HepG2 (cell line): Measurements from ENCODE around the gene TCAP. TPM values are rescaled to one million over a fixed set of nuclear protein-coding genes. Genes with fewer than 3 reads are reported as not detected.

Experiments
- ARHGAP35 ChIP-seq: sonication (generic); formaldehyde crosslinking; IDR thresholded peaks from 2 replicates; pipeline ENCODE4 v1.9.0; 2022; ENCODE audit warnings: mild to moderate bottlenecking, inconsistent platforms, moderate library complexity, missing genetic modification reagents, borderline replicate concordance
- CCDC6 ChIP-seq: sonication (generic); formaldehyde crosslinking; IDR thresholded peaks from 2 replicates; pipeline ENCODE4 v1.8.1; 2022; ENCODE audit warnings: mild to moderate bottlenecking, missing genetic modification reagents, moderate library complexity
- IRX3 ChIP-seq: sonication (generic); formaldehyde crosslinking; IDR thresholded peaks from 2 replicates; pipeline ENCODE4 v1.8.1; 2023; ENCODE audit warnings: mild to moderate bottlenecking, low read depth, missing genetic modification reagents, borderline replicate concordance
- JDP2 ChIP-seq: sonication (generic); formaldehyde crosslinking; IDR thresholded peaks from 2 replicates; pipeline ENCODE4 v1.8.1; 2022; ENCODE audit warnings: missing genetic modification reagents, borderline replicate concordance
- ZNF136 ChIP-seq: sonication (generic); formaldehyde crosslinking; IDR thresholded peaks from 2 replicates; pipeline ENCODE4 v1.8.1; 2022; ENCODE audit warnings: low read depth, mild to moderate bottlenecking, moderate library complexity, missing genetic modification reagents
- ZNF549 ChIP-seq: sonication (generic); formaldehyde crosslinking; IDR thresholded peaks from 2 replicates; pipeline ENCODE4 v1.5.0; 2020; ENCODE audit warnings: missing genetic modification reagents
- polyA plus RNA-seq, 8 experiments: library from polyadenylated mRNA; depleted of rRNA in 3 of 8; stranded (reverse) in 7 of 8; unstranded in 1 of 8; fragments of >200 nt; fragmentation: Illumina TruSeq in 4 of 8; extraction: Trizol in 4 of 8; gene quantifications; 2 replicates each; pipeline versions ENCODE4 v1.2.1 to v1.2.3, GENCODE V29; 2011 to 2016; ENCODE audit warnings: low read depth in 4 of 8, missing spikeins in 1 of 8, mixed read lengths in 1 of 8; ENCODE audit not compliant: insufficient read depth in 1 of 8
- total RNA-seq, 5 experiments: library from RNA; depleted of rRNA; stranded (reverse); fragments of >200 nt; fragmentation: Illumina TruSeq; extraction: Trizol; gene quantifications; 2 replicates each; pipeline ENCODE4 v1.2.3, GENCODE V29; 2016; ENCODE audit warnings: low read depth in 1 of 5
- TF ChIP-seq, protein P1 (sequence below): sonication (generic); formaldehyde crosslinking; conservative IDR thresholded peaks from 2 replicates; pipeline ENCODE4 v1.4.0; 2020; ENCODE audit warnings: mild to moderate bottlenecking, missing genetic modification reagents, moderate library complexity
- TF ChIP-seq, protein P2 (sequence below): sonication (generic); formaldehyde crosslinking; IDR thresholded peaks from 2 replicates; pipeline ENCODE4 v1.4.0; 2020; ENCODE audit warnings: low read depth, mild to moderate bottlenecking, missing genetic modification reagents
- TF ChIP-seq, protein P3 (sequence below): IDR thresholded peaks from 2 replicates; pipeline ENCODE4 v1.6.1; 2018; ENCODE audit warnings: missing genetic modification reagents, mild to moderate bottlenecking, missing compliant biosample characterization
- TF ChIP-seq, protein P4 (sequence below): sonication (generic); formaldehyde crosslinking; IDR thresholded peaks from 2 replicates; pipeline ENCODE4 v1.5.1; 2020; ENCODE audit warnings: mild to moderate bottlenecking, missing genetic modification reagents, borderline replicate concordance
- TF ChIP-seq, protein P5 (sequence below): IDR thresholded peaks from 2 replicates; pipeline ENCODE4 v1.6.1; 2016; ENCODE audit warnings: low read depth, borderline replicate concordance
- TF ChIP-seq, protein P6 (sequence below): IDR thresholded peaks from 2 replicates; pipeline ENCODE4 v1.6.1; 2012; ENCODE audit warnings: low read depth, low read length, improper control_type of control experiment

The TCAP gene
- total and polyA plus RNA-seq, 2 of the 13 experiments (the other 11 are each of a cell fraction or from before 2014, with no cell fraction given), result 0.24 to 0.65 TPM

DNA sequence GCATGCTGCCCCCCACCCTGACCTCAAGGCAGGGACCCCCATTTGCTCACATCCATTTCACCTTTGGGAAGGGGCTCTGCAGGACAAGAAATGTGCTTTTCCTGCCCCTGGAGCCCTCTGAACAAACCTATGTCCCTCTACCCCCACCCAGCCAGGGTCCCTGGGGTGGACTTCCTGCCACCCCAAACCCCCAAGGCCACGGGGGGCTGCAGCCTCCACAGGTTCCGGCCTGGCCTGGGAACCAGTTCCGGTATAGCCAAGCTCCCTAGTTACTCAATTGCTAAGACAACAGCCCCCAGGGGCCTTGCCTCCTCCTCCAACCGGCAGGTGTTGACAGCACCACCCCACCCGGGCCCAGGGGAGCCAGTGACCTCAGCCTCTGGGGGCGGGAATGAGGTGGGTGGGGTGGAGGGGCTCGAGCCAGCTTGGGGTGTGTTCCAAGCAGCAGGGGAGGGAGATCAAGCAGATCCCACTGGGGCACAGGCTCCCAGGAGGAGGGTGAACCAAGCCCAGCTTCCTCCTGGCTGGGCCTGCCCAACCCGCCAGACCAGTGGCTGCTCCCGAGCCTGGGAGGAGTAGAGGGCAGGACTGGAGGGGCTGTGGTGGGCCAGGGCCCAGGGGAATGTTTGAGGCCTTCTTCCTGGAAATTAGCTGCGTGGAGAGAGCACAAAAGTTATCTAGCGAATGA, 9.7 kb downstream of the TCAP start (continued):
- TF ChIP-seq, protein P1, sequence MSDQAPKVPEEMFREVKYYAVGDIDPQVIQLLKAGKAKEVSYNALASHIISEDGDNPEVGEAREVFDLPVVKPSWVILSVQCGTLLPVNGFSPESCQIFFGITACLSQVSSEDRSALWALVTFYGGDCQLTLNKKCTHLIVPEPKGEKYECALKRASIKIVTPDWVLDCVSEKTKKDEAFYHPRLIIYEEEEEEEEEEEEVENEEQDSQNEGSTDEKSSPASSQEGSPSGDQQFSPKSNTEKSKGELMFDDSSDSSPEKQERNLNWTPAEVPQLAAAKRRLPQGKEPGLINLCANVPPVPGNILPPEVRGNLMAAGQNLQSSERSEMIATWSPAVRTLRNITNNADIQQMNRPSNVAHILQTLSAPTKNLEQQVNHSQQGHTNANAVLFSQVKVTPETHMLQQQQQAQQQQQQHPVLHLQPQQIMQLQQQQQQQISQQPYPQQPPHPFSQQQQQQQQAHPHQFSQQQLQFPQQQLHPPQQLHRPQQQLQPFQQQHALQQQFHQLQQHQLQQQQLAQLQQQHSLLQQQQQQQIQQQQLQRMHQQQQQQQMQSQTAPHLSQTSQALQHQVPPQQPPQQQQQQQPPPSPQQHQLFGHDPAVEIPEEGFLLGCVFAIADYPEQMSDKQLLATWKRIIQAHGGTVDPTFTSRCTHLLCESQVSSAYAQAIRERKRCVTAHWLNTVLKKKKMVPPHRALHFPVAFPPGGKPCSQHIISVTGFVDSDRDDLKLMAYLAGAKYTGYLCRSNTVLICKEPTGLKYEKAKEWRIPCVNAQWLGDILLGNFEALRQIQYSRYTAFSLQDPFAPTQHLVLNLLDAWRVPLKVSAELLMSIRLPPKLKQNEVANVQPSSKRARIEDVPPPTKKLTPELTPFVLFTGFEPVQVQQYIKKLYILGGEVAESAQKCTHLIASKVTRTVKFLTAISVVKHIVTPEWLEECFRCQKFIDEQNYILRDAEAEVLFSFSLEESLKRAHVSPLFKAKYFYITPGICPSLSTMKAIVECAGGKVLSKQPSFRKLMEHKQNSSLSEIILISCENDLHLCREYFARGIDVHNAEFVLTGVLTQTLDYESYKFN (CRISPR knock-in tag), result peak; percentile 95
- TF ChIP-seq ZNF549 (CRISPR knock-in tag), result no peak
- TF ChIP-seq, protein P2, sequence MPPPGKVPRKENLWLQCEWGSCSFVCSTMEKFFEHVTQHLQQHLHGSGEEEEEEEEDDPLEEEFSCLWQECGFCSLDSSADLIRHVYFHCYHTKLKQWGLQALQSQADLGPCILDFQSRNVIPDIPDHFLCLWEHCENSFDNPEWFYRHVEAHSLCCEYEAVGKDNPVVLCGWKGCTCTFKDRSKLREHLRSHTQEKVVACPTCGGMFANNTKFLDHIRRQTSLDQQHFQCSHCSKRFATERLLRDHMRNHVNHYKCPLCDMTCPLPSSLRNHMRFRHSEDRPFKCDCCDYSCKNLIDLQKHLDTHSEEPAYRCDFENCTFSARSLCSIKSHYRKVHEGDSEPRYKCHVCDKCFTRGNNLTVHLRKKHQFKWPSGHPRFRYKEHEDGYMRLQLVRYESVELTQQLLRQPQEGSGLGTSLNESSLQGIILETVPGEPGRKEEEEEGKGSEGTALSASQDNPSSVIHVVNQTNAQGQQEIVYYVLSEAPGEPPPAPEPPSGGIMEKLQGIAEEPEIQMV (CRISPR knock-in tag), result 0 out of 2 replicates have a peak, but pooled peaks have one; percentile 22
- TF ChIP-seq, protein P3, sequence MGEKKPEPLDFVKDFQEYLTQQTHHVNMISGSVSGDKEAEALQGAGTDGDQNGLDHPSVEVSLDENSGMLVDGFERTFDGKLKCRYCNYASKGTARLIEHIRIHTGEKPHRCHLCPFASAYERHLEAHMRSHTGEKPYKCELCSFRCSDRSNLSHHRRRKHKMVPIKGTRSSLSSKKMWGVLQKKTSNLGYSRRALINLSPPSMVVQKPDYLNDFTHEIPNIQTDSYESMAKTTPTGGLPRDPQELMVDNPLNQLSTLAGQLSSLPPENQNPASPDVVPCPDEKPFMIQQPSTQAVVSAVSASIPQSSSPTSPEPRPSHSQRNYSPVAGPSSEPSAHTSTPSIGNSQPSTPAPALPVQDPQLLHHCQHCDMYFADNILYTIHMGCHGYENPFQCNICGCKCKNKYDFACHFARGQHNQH (CRISPR knock-in tag), result peak; percentile 86
- no peak for TF ChIP-seq ARHGAP35 (CRISPR knock-in tag)
- TF ChIP-seq CCDC6 (CRISPR knock-in tag), result no peak
- TF ChIP-seq, protein P4, sequence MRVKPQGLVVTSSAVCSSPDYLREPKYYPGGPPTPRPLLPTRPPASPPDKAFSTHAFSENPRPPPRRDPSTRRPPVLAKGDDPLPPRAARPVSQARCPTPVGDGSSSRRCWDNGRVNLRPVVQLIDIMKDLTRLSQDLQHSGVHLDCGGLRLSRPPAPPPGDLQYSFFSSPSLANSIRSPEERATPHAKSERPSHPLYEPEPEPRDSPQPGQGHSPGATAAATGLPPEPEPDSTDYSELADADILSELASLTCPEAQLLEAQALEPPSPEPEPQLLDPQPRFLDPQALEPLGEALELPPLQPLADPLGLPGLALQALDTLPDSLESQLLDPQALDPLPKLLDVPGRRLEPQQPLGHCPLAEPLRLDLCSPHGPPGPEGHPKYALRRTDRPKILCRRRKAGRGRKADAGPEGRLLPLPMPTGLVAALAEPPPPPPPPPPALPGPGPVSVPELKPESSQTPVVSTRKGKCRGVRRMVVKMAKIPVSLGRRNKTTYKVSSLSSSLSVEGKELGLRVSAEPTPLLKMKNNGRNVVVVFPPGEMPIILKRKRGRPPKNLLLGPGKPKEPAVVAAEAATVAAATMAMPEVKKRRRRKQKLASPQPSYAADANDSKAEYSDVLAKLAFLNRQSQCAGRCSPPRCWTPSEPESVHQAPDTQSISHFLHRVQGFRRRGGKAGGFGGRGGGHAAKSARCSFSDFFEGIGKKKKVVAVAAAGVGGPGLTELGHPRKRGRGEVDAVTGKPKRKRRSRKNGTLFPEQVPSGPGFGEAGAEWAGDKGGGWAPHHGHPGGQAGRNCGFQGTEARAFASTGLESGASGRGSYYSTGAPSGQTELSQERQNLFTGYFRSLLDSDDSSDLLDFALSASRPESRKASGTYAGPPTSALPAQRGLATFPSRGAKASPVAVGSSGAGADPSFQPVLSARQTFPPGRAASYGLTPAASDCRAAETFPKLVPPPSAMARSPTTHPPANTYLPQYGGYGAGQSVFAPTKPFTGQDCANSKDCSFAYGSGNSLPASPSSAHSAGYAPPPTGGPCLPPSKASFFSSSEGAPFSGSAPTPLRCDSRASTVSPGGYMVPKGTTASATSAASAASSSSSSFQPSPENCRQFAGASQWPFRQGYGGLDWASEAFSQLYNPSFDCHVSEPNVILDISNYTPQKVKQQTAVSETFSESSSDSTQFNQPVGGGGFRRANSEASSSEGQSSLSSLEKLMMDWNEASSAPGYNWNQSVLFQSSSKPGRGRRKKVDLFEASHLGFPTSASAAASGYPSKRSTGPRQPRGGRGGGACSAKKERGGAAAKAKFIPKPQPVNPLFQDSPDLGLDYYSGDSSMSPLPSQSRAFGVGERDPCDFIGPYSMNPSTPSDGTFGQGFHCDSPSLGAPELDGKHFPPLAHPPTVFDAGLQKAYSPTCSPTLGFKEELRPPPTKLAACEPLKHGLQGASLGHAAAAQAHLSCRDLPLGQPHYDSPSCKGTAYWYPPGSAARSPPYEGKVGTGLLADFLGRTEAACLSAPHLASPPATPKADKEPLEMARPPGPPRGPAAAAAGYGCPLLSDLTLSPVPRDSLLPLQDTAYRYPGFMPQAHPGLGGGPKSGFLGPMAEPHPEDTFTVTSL (CRISPR knock-in tag), result no peak; the same call in 1 of the 2 replicates
- TF ChIP-seq ZNF136, result 0 out of 2 replicates have a peak, but pooled peaks have one; percentile 53
- TF ChIP-seq, protein P5, sequence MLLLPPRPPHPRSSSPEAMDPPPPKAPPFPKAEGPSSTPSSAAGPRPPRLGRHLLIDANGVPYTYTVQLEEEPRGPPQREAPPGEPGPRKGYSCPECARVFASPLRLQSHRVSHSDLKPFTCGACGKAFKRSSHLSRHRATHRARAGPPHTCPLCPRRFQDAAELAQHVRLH (CRISPR knock-in tag), result peak; percentile 44; the same call in 1 of the 2 replicates
- no peak for TF ChIP-seq JDP2
- peak; percentile 64; the same call in 1 of the 2 replicates for TF ChIP-seq IRX3 (CRISPR knock-in tag)
- TF ChIP-seq, protein P6, sequence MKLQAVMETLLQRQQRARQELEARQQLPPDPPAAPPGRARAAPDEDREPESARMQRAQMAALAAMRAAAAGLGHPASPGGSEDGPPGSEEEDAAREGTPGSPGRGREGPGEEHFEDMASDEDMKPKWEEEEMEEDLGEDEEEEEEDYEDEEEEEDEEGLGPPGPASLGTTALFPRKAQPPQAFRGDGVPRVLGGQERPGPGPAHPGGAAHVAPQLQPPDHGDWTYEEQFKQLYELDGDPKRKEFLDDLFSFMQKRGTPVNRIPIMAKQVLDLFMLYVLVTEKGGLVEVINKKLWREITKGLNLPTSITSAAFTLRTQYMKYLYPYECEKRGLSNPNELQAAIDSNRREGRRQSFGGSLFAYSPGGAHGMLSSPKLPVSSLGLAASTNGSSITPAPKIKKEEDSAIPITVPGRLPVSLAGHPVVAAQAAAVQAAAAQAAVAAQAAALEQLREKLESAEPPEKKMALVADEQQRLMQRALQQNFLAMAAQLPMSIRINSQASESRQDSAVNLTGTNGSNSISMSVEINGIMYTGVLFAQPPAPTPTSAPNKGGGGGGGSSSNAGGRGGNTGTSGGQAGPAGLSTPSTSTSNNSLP, result no peak
